GM21619 (cell line): ENCODE data around the gene STAM2.
"Not testable (repeated sequence)": the region's sequence is repeated elsewhere in the genome, so short reads cannot be mapped to it uniquely, and the experiment has no call there.

Experiments used
- ATAC-seq: cut with Tn5 transposase; IDR thresholded peaks from one replicate; pipeline ENCODE4 v1.9.1; 2021; ENCODE audit not compliant: unreplicated experiment

Gene STAM2

GRCh38 chr2:152175368-152176112 is at the start of gene STAM2:
Gene STAM2, minus strand, starts transcription at chr2:152175763. Its CDS starts 121 bp downstream, at chr2:152175642.
- peak; percentile 73 for ATAC-seq

GRCh38 chr2:152223977-152224376 is 48.4 kb upstream of the STAM2 start:
- no peak for ATAC-seq

DNA sequence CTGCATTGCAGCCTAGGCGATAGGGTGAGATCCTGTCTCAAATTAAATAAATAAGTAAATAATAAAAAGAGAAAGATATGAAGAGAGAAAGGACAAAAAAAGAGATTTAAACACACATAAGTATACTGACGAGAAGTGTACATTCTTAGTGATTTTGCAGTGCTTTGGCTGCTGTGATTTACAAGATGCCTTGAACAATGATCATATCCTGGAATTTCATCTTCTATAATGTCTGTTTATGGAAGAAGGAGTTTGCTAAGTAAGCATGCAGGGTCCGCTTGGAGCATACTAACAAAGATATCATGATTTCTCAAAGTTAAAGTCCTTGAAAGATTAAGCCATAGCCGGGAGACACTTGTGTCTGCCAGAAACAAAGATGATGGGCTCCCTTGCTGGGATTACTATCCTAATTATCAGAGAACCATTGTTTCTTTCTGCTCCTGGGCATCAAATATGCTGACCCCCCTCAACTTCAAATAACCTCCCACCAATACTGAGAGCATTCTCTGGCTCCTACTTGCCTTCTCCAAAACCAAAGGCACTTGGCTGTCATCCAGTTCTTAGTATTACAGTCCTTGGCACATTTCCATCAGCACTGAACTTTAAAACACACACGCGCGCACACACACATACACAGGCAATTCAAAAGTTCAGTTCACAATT is 47.5 kb upstream of the STAM2 start:
- ATAC-seq = no peak

DNA sequence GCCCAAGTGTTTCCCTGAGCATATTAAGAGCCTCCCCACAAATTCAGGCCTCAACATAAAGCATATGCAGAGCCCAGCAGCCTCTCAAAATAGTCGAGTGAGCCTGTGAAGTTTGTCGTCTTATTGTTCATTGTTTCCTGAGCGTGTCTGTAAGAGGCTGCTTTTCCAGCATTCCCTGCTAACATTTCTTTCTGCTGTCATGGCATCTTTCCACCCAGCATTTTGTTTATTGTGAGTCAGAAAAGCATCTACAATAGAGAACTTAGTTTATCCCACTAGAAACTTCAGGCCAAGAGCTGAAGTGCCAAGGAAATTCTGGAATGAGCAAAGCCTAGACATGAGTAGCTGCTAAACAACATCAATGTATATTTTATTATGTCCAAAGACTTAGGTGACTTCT is 46.3 kb upstream of the STAM2 start:
- no peak for ATAC-seq

GRCh38 chr2:152219077-152219828 is 43.7 kb upstream of the STAM2 start:
- no peak for ATAC-seq

GRCh38 chr2:152201466-152201830 is 25.9 kb upstream of the STAM2 start:
- ATAC-seq = no peak

DNA sequence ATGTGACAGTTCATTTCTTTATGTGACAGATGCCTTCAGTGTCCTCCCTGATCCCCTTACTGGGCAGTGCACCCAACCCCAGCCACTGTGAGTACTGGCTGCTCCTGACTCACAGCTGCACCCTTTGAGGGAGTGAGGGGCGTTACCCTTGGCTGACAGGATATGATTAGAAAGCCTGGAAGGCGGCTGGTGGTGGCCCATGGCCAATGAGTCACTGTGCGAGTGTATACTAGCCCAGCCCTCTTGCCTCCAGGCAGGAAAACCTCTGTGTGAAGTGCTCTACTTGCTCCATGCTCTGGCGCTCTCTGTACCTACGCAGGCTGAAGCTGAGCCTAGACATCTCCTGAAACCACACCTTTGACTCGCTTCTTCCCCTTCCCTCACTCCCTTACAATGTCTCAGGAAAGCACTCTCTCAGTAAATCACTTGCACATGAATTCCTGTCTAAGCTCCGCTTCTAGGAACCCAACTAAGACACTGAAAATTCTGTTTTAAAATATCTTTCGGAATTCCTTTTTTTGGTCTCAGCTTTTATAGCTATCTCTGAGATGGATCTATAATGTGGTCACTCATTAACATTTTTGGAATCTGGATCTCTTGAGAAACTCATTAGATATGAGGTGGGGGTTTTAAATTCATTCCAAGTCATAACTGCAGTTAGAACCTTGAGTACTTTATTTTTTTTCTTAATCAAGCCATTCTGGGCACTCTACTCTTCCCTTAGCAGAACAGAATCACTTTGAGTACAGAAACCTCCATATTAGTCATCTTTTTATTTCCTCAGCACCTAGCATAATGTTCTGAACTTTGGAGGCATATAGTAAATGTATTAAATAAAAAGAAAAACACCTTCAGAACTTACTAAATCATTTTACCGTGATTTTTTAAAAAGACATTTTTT is 25.3 kb upstream of the STAM2 start:
- no peak for ATAC-seq

DNA sequence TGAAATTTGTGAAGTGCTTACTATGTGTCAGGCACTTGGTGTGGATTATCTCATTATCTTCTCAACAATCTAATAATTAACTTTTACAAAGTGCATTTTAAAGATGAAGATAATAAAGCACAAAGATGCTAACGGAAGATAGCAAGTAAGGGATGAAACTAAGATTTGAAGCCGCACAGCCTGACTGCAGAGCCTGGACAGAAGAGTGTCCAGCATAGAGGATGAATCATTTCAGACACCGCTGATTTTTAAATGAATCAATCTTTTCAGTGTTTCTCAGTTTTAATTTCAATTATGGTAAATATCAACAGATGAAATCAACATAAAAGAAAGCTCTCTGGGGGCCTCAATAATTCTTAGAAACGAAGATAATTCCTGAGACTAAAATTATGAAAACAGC is 24.5 kb upstream of the STAM2 start:
- ATAC-seq = no peak

DNA sequence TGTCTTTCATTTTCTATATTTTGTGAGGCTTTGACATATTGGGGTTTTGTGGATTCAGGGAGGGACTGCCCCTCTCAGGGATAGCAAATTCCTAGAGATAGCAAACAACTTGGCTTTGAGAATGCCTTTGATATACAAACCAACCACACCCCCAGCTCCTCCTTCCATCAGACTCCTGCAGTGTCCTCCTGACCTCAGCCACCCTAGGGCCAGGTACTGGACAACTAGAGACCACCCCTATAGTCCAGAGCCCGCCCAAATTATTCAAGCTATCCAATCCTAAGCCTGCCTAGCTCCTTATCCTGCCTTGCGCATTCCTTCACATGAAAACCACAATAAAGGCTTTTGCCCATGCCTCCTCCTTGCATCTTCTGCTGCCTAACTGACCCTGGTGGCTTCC is 22.9 kb upstream of the STAM2 start:
- no peak for ATAC-seq

GRCh38 chr2:152197508-152198284 is 22.1 kb upstream of the STAM2 start:
- not testable (repeated sequence) for ATAC-seq

- ATAC-seq = peak; percentile 77
Observed at GRCh38 chr2:152189622-152190495, 14.3 kb upstream of the STAM2 start.

DNA sequence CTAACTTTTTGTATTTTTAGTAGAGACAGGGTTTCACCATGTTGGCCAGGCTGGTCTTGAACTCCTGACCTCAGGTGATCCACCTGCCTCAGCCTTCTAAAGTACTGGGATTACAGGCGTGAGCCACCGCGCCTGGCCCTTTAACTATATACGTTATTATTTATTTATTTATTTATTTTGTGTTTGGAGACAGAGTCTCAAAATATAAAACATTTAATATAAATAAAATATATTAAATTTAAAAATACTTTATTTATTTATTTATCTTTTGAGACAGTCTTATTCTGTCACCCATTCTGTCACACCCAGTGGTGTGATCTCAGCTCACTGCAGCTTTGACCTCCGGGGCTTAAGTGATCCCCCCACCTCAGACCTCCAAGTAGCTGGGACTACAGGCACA is 11.2 kb upstream of the STAM2 start:
- not testable (repeated sequence) for ATAC-seq

DNA sequence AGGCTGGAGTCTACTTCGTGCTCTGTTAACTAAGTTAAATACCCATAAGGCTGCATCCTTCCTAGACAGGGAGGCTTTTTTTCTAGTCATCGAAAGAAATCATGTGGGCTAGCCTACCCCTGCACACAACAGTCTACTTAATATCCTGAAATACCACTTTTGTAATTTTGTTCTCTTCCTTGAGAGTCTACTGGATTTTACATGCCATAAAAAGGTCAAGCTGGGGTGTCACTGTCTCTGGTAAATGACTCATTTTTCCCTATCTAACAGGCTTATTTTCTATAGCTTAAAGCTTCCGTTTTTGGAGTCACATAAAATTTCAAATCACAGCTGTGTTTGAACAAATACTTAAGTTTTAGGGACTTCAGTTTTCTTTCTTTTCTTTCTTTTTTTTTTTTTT is 10.7 kb upstream of the STAM2 start:
- no peak for ATAC-seq

DNA sequence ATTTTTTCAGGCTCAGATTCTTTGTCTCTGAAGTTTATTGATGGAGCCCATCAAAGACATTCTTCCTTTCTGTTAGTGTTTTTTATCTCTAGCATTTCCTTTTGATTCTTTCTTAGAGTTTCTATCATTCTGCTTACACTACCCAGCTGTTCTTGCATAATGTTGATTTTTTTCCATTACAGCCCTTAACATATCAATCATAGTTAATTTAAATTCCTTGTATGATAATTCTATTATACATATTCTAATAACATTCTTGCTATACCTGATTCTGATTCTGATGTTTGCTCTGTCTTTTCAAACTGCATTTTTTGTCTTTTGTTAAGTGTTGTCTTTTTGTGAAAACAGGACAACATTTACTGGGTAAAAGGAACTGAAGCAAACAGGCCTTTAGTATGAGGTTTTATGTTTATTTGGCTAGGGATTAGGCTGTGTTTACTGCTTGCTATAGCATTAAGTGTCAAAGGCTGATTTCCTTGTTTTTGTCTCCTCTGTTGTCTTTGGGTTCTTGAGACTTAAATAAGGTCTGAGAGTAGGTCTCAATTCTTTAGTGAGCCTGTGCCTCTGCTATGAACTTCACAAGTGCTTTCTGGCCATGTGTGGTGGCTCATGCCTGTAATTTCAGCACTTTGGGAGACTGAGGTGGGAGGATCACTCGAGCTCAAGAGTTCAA is 8.0 kb upstream of the STAM2 start:
- no peak for ATAC-seq

DNA sequence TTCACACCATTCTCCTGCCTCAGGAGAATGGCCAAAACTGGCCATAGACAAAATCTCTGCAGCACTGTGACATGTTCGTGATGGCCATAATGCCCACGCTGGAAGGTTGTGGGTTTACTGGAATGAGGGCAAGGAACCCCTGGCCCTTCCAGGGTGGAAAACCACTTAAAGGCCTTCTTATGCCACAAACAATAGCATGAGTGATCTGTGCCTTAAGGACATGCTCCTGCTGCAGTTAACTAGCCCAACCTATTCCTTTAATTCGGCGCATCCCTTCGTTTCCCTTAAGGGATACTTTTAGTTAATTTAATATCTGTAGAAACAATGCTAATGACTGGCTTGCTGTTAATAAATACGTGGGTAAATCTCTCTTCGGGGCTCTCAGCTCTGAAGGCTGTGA is 2.1 kb upstream of the STAM2 start:
- ATAC-seq = not testable (repeated sequence)

- ATAC-seq = peak; percentile 4
Observed at GRCh38 chr2:152176113-152176714, 651 bp upstream of the STAM2 start.

GRCh38 chr2:152175012-152175367 is 573 bp downstream of the STAM2 start:
- peak; percentile 20 for ATAC-seq

GRCh38 chr2:152174574-152174973 is 989 bp downstream of the STAM2 start:
- ATAC-seq = no peak
